Measurements from ENCODE around the gene SMPD2. TPM values are rescaled to one million over a fixed set of nuclear protein-coding genes. Genes with fewer than 3 reads are reported as not detected.

Gene SMPD2
- total and polyA plus RNA-seq, 9 of the 15 experiments (the other 6 are each of a cell fraction or from before 2014, with no cell fraction given): 0.13 to 21.8 (median 18.3) TPM

DNA sequence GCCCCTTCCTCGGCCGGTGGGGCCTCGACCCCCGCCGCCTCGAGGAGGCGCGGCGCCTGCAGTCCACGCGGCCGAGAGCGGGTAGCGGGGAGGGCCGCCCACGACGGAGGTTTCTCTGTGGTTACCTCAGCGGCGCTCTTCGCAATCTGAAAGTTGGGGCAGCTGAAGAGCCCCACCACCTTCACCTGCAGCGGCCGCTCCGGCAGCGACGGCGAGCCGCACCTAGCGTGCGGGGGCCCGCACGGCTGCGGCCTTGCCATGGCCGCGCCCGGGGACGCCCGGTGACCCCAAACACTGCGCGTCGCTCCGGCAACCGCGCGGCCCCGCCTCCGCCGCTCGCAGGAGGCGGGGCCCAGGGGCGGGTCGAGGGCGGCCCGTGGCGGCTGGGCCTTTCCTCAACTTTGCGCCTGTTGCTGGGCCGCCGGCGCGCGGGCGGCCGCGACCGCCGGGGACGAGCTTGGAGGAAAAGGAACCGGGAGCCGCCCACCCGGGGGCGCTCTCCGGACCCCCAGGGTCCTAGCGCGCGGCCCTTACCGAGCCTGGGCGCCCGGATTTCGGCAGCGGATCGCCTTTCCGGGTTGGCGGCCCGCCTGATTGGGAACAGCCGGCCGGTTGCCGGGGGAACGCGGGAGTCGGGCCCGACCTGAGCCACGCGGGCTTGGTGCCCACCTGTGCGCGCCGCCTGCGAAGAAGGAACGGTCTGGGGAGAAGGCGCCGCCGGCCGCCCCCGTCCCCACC is at the start of gene SMPD2, which contains the start of gene PPIL6 (continued):
- TF ChIP-seq ZMIZ1 (IDR thresholded peaks at IDR 0.05; ENCODE audit: low read depth in 2 of 2, low read length in 2 of 2): no peak
- peak; percentile 92 for TF ChIP-seq ZNF592 (IDR thresholded peaks at IDR 0.05)
- TF ChIP-seq SMARCA4 (IDR thresholded peaks at IDR 0.05): no peak
- 0 out of 2 replicates have a peak, but pooled peaks have one; percentile 11 for TF ChIP-seq HLTF (IDR thresholded peaks at IDR 0.05)
- no peak for TF ChIP-seq SNIP1 (IDR thresholded peaks at IDR 0.05; ENCODE audit: low read depth)
- TF ChIP-seq ETV6 (IDR thresholded peaks at IDR 0.05; ENCODE audit: borderline replicate concordance in 1 of 2, low read depth in 2 of 2, low read length in 1 of 2): no peak
- TF ChIP-seq ETV6 (CRISPR knock-in tag; IDR thresholded peaks at IDR 0.05; ENCODE audit: borderline replicate concordance): peak; percentile 78
- peak; percentile 67 for TF ChIP-seq TBP (optimal IDR thresholded peaks at IDR 0.05; ENCODE audit: low read depth, low read length)
- no peak; the same call in 1 of the 2 replicates for TF ChIP-seq HMGXB4 (CRISPR knock-in tag; IDR thresholded peaks at IDR 0.05)
- no peak for TF ChIP-seq CHD2 (IDR thresholded peaks at IDR 0.05; ENCODE audit: low read depth, low read length)
- TF ChIP-seq, protein P1, sequence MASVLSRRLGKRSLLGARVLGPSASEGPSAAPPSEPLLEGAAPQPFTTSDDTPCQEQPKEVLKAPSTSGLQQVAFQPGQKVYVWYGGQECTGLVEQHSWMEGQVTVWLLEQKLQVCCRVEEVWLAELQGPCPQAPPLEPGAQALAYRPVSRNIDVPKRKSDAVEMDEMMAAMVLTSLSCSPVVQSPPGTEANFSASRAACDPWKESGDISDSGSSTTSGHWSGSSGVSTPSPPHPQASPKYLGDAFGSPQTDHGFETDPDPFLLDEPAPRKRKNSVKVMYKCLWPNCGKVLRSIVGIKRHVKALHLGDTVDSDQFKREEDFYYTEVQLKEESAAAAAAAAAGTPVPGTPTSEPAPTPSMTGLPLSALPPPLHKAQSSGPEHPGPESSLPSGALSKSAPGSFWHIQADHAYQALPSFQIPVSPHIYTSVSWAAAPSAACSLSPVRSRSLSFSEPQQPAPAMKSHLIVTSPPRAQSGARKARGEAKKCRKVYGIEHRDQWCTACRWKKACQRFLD (CRISPR knock-in tag; IDR thresholded peaks at IDR 0.05): peak; percentile 76
- no peak for TF ChIP-seq NCOA2 (IDR thresholded peaks at IDR 0.05; ENCODE audit: partially characterized antibody in 2 of 2)
- TF ChIP-seq DACH1 (IDR thresholded peaks at IDR 0.05; ENCODE audit: partially characterized antibody): peak; percentile 31
- TF ChIP-seq TEAD4 (IDR thresholded peaks at IDR 0.05; ENCODE audit: low read length): no peak
- TF ChIP-seq TEAD4 (CRISPR knock-in tag; IDR thresholded peaks at IDR 0.05; ENCODE audit: borderline replicate concordance): peak; percentile 71; the same call in 1 of the 2 replicates
- TF ChIP-seq ZNF121 (CRISPR knock-in tag; conservative IDR thresholded peaks at IDR 0.05): 0 out of 2 replicates have a peak, but pooled peaks have one; percentile 19
- TF ChIP-seq GTF2E2 (tag; IDR thresholded peaks at IDR 0.05): 0 out of 2 replicates have a peak, but pooled peaks have one; percentile 57
